GM23338 (cell line): ENCODE results near the gene HIPK1. TPM values are rescaled to one million over a fixed set of nuclear protein-coding genes. Genes with fewer than 3 reads are reported as not detected.

ENCODE experiments used
- CREB1 ChIP-seq: fragments of 250-450 bp; sonication (Bioruptor Pico); IDR thresholded peaks from 2 replicates; pipeline ENCODE4 v1.5.0; 2020; ENCODE audit warnings: low read depth, mild to moderate bottlenecking, moderate library complexity
- EZH2 ChIP-seq: fragments of 200-600 bp; sonication (generic); IDR thresholded peaks from one replicate; pipeline ENCODE4 v1.8.0; 2017; ENCODE audit warnings: antibody characterized with exemption, mild to moderate bottlenecking, low read depth; ENCODE audit not compliant: unreplicated experiment
- EZH2phosphoT487 ChIP-seq: fragments of 200-600 bp; sonication (generic); IDR thresholded peaks from one replicate; pipeline ENCODE4 v1.8.1; 2018; ENCODE audit warnings: antibody characterized with exemption; ENCODE audit not compliant: unreplicated experiment
- NANOG ChIP-seq: IDR thresholded peaks from 2 replicates; pipeline ENCODE4 v1.6.1; 2016; ENCODE audit warnings: antibody characterized with exemption, borderline replicate concordance
- ZNF114 ChIP-seq: fragments of 250-450 bp; sonication (Bioruptor Pico); IDR thresholded peaks from 2 replicates; pipeline ENCODE4 v1.5.0; 2020; ENCODE audit warnings: mild to moderate bottlenecking, moderate library complexity
- polyA plus RNA-seq: library from polyadenylated mRNA; unstranded; fragments of >200 nt; fragmentation: Nextera tagmentation; extraction: Ambion mirVana; gene quantifications from 2 replicates; pipeline ENCODE4 v1.2.1, GENCODE V29; 2016
- total RNA-seq: library from RNA; depleted of rRNA; stranded (reverse); fragments of >200 nt; shearing (Covaris generic); gene quantifications from 2 replicates; pipeline ENCODE4 v1.2.3, GENCODE V29; 2014
- TF ChIP-seq, protein P1 (sequence below): fragments of 250-450 bp; sonication (Bioruptor Pico); IDR thresholded peaks from 2 replicates; pipeline ENCODE4 v1.5.0; 2020; ENCODE audit warnings: mild to moderate bottlenecking, moderate library complexity
- TF ChIP-seq, protein P2 (sequence below): IDR thresholded peaks from one replicate; pipeline ENCODE4 v1.6.1; 2018; ENCODE audit warnings: antibody characterized with exemption; ENCODE audit not compliant: unreplicated experiment
- TF ChIP-seq, protein P3 (sequence below), 2 experiments: fragments of 200-600 bp in 1 of 2; sonication (generic) in 1 of 2; conservative IDR thresholded peaks; 2 replicates each; pipeline versions ENCODE4 v1.5.1 to v1.6.1; 2016 to 2017; ENCODE audit warnings: antibody characterized with exemption in 2 of 2, low read depth in 2 of 2, mild to moderate bottlenecking in 2 of 2, moderate library complexity in 1 of 2

The HIPK1 gene
- total and polyA plus RNA-seq, 2 experiments from 2014 or later: 14.3 to 47.5 TPM

DNA sequence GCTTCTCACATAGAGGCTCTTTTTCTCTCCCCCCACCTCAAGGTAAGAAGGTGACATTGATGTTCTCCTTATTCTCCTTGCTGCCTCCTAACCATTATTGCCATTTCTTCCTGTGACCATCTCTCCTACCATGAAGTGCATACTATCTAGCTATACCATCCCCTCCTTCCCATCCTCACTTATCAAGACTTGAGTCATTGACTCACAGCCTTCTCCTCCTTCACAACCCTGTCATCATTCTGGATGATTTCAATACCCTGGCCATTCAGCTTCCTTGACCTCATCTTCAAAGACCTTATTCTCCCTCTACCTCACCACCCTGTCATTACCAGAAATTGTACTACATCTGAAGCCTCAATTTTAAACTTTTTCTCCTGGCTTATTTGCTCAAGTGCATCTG lies 10.9 kb upstream of the HIPK1 start (continued):
- TF ChIP-seq, protein P1, sequence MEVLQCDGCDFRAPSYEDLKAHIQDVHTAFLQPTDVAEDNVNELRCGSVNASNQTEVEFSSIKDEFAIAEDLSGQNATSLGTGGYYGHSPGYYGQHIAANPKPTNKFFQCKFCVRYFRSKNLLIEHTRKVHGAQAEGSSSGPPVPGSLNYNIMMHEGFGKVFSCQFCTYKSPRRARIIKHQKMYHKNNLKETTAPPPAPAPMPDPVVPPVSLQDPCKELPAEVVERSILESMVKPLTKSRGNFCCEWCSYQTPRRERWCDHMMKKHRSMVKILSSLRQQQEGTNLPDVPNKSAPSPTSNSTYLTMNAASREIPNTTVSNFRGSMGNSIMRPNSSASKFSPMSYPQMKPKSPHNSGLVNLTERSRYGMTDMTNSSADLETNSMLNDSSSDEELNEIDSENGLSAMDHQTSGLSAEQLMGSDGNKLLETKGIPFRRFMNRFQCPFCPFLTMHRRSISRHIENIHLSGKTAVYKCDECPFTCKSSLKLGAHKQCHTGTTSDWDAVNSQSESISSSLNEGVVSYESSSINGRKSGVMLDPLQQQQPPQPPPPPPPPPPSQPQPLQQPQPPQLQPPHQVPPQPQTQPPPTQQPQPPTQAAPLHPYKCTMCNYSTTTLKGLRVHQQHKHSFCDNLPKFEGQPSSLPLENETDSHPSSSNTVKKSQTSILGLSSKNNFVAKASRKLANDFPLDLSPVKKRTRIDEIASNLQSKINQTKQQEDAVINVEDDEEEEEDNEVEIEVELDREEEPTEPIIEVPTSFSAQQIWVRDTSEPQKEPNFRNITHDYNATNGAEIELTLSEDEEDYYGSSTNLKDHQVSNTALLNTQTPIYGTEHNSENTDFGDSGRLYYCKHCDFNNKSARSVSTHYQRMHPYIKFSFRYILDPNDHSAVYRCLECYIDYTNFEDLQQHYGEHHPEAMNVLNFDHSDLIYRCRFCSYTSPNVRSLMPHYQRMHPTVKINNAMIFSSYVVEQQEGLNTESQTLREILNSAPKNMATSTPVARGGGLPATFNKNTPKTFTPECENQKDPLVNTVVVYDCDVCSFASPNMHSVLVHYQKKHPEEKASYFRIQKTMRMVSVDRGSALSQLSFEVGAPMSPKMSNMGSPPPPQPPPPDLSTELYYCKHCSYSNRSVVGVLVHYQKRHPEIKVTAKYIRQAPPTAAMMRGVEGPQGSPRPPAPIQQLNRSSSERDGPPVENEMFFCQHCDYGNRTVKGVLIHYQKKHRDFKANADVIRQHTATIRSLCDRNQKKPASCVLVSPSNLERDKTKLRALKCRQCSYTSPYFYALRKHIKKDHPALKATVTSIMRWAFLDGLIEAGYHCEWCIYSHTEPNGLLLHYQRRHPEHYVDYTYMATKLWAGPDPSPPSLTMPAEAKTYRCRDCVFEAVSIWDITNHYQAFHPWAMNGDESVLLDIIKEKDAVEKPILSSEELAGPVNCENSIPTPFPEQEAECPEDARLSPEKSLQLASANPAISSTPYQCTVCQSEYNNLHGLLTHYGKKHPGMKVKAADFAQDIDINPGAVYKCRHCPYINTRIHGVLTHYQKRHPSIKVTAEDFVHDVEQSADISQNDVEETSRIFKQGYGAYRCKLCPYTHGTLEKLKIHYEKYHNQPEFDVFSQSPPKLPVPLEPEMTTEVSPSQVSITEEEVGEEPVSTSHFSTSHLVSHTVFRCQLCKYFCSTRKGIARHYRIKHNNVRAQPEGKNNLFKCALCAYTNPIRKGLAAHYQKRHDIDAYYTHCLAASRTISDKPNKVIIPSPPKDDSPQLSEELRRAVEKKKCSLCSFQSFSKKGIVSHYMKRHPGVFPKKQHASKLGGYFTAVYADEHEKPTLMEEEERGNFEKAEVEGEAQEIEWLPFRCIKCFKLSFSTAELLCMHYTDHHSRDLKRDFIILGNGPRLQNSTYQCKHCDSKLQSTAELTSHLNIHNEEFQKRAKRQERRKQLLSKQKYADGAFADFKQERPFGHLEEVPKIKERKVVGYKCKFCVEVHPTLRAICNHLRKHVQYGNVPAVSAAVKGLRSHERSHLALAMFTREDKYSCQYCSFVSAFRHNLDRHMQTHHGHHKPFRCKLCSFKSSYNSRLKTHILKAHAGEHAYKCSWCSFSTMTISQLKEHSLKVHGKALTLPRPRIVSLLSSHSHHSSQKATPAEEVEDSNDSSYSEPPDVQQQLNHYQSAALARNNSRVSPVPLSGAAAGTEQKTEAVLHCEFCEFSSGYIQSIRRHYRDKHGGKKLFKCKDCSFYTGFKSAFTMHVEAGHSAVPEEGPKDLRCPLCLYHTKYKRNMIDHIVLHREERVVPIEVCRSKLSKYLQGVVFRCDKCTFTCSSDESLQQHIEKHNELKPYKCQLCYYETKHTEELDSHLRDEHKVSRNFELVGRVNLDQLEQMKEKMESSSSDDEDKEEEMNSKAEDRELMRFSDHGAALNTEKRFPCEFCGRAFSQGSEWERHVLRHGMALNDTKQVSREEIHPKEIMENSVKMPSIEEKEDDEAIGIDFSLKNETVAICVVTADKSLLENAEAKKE (CRISPR knock-in tag): no peak
- TF ChIP-seq ZNF114 (CRISPR knock-in tag) (no peak), CREB1 (CRISPR knock-in tag) (no peak), EZH2 (no peak), EZH2phosphoT487 (no peak), NANOG (no peak)
- TF ChIP-seq, protein P2, sequence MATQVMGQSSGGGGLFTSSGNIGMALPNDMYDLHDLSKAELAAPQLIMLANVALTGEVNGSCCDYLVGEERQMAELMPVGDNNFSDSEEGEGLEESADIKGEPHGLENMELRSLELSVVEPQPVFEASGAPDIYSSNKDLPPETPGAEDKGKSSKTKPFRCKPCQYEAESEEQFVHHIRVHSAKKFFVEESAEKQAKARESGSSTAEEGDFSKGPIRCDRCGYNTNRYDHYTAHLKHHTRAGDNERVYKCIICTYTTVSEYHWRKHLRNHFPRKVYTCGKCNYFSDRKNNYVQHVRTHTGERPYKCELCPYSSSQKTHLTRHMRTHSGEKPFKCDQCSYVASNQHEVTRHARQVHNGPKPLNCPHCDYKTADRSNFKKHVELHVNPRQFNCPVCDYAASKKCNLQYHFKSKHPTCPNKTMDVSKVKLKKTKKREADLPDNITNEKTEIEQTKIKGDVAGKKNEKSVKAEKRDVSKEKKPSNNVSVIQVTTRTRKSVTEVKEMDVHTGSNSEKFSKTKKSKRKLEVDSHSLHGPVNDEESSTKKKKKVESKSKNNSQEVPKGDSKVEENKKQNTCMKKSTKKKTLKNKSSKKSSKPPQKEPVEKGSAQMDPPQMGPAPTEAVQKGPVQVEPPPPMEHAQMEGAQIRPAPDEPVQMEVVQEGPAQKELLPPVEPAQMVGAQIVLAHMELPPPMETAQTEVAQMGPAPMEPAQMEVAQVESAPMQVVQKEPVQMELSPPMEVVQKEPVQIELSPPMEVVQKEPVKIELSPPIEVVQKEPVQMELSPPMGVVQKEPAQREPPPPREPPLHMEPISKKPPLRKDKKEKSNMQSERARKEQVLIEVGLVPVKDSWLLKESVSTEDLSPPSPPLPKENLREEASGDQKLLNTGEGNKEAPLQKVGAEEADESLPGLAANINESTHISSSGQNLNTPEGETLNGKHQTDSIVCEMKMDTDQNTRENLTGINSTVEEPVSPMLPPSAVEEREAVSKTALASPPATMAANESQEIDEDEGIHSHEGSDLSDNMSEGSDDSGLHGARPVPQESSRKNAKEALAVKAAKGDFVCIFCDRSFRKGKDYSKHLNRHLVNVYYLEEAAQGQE: no peak
- TF ChIP-seq, protein P3, sequence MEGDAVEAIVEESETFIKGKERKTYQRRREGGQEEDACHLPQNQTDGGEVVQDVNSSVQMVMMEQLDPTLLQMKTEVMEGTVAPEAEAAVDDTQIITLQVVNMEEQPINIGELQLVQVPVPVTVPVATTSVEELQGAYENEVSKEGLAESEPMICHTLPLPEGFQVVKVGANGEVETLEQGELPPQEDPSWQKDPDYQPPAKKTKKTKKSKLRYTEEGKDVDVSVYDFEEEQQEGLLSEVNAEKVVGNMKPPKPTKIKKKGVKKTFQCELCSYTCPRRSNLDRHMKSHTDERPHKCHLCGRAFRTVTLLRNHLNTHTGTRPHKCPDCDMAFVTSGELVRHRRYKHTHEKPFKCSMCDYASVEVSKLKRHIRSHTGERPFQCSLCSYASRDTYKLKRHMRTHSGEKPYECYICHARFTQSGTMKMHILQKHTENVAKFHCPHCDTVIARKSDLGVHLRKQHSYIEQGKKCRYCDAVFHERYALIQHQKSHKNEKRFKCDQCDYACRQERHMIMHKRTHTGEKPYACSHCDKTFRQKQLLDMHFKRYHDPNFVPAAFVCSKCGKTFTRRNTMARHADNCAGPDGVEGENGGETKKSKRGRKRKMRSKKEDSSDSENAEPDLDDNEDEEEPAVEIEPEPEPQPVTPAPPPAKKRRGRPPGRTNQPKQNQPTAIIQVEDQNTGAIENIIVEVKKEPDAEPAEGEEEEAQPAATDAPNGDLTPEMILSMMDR (conservative IDR thresholded peaks at IDR 0.05; ENCODE audit: low read depth in 2 of 2): no peak
